Measurements from ENCODE around the gene TRPM2.

The TRPM2 gene

DNA sequence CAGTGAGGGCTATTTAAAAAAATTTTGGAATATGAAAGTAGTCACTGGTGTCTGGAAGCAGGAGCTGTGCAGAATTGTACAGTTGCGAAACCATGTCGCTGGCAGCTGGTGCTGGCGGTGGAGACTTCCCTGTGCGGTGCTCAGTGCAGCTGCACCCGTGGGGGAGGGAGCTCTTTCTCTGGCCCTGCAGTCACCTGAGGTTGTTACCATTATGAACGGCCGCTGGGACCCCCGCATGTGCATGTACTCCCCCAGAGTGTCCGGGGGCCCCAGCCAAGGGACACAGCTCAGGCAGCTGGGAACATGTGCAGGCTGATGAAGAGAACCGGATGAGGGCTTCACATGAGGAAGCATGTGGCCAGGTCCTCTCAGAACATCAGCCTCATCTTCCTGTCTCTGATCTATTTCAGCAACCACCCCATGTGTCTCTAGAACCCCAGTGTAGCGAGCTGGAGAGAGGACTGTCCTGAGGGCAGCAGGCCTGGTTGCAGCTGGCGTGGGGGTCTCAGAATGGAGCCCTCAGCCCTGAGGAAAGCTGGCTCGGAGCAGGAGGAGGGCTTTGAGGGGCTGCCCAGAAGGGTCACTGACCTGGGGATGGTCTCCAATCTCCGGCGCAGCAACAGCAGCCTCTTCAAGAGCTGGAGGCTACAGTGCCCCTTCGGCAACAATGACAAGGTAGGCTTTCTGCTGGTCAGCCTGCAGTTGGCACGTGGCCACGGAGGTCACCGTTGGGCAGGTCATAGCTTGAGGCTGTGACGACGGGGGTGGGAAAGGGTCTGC lies at the start of gene TRPM2:
TRPM2 (plus strand) TSS at position 431 of the 780 bp plus-strand sequence; CDS start at position 511, 80 bp downstream.
- DNase-seq: no peak

DNA sequence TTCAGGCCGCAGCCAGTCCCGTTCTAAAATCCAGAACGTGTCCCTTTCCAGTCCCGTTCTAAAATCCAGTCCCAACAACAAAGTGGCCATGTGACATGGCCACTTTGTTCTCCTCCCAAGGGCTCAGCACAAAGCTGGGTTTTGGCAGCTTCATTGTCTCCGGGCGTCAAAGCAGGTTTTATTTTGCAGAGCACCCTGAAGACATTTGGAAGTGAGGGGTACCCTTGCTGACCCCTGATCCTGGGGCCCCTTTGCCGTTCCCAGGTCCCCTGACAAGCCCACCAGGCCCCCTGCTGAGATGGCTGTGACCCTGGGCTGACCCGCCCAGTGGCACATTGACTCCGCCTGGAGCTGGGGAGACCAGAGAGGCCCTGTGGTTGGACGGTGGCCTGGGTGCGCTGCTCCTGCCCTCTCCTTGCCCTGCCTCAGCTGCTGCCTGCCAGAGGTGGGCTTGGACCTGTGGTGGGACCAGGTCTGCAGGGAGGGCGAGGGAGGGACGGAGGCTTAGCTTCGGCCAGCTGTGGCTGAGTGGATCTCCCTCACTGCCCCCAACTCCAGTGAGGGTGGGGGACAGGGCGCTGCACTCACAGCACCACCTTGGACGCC lies 49.3 kb upstream of the TRPM2 start:
- DNase-seq: no peak

DNA sequence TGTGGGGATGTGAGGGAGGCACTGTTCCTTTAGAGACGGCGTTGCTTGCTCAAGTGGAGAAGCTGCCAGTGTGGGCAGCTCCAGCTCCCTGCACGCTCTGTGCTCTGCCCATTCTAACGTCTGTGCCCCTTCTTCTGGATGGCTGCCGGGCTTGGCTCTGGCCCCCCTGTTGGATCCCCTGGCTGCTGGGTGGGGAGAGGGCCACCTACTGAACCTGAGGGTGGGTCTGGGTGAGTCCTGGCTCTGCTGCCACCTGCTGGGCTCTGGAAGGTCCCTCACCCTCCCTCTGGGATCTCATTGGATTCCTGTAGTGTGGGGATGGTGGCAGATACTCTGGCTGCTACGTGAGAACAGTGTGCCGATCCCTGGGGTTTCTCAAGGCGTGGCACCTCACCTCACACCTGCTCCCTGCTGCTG lies 48.5 kb upstream of the TRPM2 start:
- no peak for DNase-seq

DNA sequence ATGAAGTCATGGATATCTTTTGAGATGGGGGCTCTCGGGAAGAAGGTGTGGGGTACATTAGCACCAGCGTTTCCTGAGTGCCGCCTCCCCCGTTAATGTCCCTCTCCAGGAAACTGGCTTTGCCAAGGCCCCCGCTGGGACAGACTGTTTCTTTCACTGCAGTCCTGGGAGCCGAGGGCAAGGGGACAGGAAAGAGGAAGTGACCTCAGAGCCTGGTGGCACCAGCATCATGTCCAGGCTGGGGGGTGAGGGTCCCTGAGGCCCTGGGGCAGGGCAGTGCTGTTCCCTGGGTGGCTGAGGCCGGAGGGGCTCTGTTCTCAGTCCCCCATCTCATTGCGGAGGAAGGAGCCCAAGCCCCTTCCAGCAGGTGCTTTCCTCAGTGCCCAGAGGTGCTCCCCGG lies 47.7 kb upstream of the TRPM2 start:
- no peak for DNase-seq

DNA sequence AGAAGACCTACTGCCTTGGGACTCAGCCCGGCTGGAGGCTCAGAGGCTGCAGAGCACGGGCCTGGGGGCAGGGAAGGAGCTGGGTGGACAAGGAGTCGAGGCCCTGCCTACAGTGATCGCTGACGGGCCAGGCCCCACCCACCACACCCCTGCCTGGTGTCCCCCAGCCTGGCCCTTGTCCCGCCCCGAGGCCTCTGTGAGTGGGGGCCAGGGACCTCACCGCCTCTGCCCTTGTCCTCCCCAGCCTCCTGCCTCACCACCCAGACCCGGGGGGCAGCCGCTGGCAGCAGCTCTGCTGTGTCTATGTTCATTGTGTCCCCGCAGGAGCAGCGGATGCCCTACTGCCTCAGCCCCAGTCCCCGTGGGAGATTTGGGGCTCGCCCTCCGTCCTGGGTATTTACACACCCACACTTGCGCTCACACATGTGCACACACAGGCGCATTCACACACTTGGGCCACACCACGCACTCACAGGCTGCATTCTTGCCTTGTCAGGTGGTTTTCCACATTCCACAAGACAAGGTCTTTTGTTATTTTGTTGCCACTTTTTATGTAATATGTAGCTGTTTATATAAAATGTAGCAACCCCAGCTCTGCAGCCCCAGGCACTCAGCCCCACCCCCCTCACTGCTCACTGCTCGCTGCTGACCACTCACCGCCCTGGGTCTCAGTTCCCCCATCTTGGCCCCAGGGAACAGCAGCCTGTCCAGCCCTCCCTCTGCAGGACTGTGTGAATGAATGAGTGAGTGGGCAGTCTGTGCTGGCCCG lies 46.3 kb upstream of the TRPM2 start:
- no peak for DNase-seq

DNA sequence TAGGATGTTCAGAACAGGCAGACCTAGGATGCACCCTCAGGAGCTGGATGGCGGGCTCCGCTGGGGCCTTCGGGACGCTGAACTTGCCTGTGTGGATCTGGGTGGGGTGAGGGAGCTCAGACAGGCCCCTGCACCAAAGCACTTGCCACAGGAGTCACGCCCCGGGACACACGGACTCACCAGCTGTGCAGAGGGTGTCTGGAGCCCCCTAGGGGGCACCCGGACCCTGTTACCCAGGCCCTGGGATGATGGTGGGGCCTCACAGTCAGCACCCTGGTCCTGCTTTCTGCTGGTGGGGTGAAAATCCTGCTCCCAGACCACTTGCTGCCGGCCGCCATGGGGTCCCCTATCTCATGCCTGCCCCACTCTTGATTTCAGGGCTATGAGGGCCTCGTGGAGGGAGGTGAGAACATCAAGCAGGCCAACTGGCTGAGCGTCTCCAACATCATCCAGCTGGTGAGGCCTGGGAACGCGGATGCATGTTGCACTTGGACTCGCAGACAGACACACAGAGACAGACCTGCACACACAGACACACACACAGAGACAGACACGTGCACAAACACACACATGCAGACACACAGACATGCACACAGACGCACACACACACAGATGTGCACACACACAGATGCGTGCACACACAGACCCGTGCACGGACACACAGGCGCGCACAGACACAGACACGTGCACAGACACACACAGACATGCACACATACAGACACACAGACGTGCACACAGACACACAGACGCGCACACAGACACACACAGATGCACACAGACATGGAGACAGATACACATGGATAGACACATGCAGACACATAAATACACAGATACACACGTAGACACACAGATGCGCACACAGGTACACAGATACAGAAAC lies 42.6 kb upstream of the TRPM2 start:
- no peak for DNase-seq

DNA sequence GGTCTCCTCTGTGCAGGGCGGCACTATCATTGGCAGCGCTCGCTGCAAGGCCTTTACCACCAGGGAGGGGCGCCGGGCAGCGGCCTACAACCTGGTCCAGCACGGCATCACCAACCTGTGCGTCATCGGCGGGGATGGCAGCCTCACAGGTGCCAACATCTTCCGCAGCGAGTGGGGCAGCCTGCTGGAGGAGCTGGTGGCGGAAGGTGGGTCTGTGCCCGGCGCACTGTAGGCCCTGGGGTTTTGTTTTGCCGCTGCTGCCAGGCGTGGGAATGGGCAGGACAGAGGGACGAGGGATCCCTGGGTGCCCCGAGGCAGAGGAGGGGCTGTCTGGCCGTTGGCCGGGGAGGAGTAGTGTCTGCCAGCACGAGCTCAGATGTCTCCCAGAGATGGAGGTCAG lies 41.3 kb upstream of the TRPM2 start:
- no peak for DNase-seq

DNA sequence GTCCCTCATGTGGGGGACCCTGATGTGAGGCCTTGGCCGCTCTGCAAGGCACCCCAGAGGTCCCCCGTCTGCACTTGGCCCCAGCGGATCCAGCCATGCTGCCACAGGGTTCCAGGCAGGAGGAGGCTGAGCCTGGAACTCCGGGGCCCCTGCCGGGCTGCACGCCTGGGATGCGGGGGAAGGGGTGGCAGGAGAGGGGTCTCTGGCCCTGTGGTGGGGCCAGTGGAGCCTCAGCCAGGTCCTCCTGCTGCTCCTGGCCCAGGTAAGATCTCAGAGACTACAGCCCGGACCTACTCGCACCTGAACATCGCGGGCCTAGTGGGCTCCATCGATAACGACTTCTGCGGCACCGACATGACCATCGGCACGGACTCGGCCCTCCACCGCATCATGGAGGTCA lies 40.7 kb upstream of the TRPM2 start:
- no peak for DNase-seq

DNA sequence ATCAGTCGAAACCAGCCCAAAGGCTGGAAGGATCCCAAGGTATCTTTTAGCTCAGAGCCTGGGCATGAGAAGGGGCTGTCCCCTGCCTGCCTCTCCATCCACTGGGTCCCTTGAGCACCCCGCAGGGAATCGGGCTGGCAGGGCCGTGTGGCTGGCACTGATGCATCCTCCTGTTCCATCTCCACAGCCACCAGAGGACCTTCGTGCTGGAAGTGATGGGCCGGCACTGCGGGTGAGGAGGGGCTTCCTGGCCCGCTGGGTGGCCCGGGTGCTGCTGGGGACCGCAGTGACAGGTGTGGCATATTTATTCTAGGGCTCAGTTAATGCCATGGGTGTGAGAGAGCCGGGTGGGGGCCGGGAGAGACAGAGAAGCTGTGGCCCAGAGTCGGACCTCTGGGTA lies 40.0 kb upstream of the TRPM2 start:
- DNase-seq: no peak

DNA sequence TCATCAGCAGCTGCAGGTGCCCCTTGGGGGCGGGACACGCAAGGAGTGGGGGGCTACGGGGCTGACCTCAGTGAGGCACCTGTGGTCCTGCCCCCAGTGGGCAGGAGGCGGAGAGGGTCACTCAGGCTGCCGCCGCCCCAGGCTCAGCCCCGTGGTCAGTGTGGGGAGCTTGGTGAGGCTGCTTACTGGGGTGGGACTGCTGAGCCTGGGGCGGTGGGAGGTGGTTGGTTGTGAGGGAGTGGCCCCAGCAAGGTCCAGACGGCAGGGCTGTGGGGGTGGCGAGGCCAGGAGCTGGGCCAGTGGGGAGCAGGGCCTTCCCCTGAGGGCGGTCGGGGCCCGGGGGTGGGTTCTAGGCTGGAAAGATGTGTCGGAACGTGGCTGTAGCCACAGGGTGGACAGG lies 39.3 kb upstream of the TRPM2 start:
- DNase-seq: no peak

DNA sequence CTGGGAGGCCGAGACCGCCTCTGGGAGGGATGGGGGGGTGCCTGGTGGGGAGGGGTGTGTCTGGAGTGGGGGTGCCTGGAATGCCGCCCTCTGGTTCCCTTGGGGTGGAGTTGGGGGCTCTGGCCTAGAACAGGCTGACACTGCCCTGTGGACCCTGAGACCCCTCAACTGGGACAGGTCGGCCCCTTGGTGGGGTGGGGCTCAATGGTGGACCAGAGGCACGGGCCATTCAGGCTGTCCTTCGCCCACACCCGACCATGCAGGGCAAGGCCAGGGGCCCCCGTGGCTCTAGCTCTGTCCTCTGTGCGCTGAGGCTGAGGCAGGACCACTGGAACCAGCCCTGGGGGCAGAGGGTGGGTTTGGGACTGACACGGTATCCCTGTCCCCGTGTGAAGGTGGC lies 38.9 kb upstream of the TRPM2 start:
- DNase-seq: no peak

DNA sequence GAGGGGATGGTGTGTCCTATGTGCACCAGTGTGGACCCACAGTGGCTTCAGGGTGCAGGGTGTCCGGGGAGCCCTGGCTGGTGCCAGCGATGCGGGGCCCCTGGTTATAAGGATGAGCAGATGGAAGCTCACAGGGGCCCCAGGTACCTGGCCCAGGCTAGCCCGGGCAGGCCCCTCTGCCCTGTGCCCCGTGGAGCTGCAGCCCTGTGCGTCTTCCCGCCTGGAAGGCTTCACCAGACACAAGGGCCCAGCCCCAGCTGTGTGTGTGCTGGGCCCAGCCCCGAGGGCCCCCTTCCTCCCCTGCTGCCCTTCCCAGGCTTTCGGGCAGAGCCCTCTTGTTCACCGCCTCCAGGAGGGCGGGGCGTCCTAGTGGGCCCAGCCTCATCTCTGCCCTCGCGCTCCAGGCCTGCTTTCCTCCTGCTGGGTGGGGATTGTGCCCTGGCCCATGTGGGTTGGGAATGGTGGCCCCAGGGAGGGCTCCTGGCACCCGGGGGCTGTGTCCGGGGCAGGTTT lies 37.7 kb upstream of the TRPM2 start:
- DNase-seq: no peak

DNA sequence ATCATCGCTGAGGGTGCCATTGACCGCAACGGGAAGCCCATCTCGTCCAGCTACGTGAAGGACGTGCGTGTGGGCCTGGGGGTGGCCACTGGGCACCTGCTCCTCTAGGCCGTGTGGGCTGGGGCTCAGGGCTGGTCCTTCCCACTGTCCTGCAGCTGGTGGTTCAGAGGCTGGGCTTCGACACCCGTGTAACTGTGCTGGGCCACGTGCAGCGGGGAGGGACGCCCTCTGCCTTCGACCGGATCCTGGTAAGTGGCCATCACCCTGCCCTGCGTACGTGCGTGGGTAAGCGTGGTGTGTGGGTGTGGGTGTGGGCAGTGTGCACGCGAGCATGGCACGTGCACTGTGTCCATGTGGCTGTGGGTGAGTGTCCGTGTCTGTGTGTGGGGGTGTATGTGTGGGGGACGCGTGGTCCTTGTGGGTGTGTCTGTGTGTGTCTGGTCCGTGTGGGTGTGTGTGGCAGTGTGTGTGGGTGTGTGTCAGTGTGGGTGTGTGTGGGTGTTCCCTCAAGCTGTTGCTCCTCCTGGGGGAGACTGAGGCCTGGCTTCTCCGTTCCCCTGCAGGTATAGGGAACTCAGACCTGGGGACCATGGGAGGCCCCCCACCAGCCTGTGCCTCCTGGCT lies 37.0 kb upstream of the TRPM2 start:
- DNase-seq: no peak

DNA sequence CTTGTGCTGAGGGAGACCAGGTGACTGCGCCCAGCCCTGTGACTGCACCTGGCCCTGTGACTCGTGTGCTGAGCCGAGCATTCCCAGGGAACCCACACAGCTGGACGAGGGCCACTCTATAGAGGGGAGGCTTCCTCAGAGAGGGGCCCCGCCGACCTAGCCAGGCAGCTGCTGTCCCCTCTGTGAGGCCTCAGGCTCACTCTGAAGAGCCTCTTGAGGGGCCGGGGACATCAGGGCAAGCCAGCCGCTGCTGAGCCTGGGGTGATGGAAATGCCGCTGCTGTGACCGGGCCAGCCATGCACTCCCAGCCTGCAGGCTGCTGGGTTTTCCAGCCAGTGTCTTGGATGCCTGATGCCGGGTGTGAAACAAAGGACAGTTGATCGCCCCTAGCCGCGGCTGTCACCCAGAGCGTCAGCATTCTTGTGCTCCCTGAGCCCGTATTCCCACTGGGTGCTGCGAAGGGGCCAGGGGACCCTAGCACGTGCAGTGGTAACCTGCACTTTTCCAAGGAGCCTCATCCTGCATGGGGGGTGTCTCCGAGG lies 36.1 kb upstream of the TRPM2 start:
- no peak for DNase-seq

DNA sequence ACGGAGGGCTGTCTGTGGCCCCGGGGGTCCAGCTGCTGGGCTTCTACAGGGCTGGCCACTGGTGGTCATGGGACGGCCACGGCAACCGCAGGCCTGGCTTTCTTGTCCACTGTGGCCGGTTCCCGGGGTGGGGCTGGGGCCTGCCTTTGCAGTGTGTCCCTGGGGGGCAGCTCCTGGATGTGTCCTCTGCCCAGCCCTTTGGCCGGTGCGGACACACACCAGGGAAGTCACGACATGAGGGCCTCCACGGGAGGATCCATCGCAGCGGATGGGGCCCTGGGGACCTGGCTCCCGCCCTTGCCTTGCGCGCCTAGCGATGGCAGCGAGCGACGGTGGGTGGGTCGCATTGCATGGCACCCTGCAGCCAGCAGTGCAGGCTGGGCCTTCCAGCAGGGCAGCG lies 35.5 kb upstream of the TRPM2 start:
- DNase-seq: no peak

DNA sequence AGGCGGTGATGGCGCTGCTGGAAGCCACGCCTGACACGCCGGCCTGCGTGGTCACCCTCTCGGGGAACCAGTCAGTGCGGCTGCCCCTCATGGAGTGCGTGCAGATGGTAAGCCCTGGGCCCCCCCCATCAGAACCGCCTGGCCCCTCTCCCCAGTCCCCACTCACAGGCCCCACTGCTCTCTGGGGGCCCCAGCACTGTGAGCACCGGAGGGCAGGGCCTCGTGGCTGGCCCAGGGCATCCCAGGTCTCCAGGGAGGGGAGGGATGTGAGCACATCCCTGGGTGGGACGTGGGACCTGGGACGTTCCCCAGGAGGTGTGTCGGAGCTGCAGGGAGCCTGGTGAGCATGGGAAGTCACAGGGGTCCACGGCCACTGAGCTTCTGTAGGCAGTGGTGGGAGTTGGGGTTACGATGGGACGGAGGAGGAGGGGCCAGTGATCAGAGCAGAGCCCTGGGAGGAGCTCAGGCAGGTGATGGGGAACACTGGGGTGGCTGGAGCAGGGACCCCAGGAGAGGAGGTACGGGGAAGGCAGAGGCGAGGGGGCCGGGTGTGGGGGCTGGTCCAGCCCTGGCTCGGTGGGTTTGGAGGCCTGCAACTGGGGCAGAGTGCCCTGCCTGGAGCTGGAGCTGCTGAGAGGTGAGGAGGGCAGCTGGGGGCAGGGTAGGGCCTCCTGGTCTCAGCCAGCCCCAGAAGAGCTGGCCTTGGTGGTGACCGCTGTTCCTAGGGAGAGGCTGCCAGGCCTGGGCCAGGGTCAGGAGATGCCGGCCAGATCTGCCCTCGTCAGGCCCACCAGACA lies 34.7 kb upstream of the TRPM2 start:
- DNase-seq: no peak

DNA sequence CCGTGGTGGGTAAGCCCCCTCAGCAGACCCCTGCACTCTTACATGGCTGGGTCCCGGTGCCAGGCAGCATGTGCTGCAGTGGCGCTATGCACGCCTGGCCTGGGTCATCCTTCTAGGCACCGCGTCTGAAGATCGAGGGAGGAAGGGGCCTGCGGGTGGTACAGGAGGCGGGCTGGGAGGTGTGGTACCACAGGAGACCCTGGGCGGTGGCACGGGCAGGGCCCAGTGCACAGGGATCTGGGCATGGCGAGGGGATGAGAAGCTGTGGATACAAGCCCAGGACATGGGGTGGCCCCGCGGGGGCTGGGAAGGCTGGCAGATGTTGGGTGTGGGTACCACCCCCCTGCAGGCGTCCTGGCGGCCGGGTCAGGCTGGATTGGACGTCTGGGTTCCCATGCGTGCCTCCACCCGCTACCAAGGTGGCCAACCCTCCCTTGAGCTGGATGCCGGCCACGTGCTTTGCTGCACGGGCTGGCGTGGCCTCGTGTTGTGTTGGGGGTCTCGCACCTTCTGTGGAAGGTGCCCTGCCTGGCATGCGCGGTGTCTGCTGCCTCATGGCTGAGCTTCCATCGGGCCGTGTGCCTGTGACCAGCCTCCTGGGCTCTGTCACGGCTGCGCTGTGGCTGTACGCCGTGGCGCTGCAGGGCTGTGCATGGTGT lies 33.9 kb upstream of the TRPM2 start:
- no peak for DNase-seq

DNA sequence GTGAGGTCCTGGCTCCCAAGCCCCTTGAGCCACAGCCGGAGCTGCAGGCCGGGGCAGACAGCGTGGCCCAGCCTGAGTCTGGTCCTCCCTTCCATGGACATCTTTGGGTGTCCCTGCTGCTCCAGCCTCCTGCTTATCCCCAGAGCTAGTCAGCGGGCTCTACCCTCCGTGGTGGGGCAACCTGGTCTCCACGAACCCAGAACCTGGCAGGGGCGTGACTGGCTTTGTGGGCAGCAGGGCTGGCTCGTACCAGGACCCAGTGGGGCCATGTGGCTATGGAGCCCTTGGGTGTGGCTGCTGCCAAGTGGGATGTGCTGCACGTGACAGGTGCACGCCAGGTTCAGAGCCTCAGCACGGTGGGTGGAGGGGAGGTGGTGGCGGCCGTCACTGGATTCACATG lies 32.6 kb upstream of the TRPM2 start:
- DNase-seq: no peak

DNA sequence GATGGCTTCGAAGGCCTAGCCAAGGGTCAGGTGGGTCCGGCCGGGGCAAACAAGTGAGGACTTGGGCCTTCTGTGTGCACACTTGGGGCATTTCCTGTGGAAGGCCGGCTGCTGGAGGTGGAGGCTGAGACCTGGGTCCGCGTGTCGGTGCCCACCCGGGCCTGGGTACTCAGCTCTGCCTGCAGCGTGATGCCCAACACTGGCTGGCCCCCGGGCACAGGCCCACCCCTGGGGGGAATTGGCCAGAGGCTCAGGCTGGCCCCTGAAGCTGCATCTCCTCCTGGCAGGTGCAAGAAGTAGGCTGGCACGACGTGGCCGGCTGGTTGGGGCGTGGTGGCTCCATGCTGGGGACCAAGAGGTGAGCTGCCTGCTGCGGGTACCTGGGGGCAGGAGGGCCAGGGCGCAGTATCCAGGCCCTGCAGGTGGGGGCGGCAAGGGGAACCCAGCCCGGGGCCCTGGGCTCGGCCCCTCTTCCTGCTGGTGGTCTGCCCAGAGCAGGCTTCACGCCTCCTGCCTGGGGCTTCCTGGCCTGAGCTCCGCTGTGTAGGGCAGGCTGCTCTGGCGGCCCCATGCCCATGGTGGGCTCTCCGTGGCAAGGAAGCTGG lies 31.5 kb upstream of the TRPM2 start:
- no peak for DNase-seq

All from NCI-H748 treated with DMSO at 0.1 percent for 48 hours (cell line).